ENCODE data around the gene SLC4A7. TPM values are rescaled to one million over a fixed set of nuclear protein-coding genes. Genes with fewer than 3 reads are reported as not detected.
"Not testable (repeated sequence)": the region's sequence is repeated elsewhere in the genome, so short reads cannot be mapped to it uniquely, and the experiment has no call there.

The SLC4A7 gene
- total RNA-seq, 1 experiment from 2014 or later = 11.4 TPM

DNA sequence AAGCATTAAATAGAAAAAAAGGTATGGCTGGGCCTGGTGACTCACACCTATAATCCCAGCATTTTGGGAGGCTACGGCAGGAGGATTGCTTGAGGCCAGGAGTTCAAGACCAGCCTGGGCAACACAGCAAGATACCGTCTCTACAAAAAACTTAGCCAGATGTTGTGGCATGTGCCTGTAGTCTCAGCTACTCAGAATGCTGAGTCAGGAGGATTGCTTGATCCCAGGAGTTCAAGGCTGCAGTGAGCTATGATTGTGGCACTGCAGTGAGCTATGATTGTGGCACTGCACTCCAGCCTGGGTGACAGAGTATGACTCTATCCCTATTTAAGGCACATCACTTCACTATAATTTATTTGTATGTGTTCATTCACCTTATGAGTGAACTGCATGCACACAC is 54.3 kb downstream of the SLC4A7 start:
- no peak for DNase-seq (ENCODE audit: low spot score)

DNA sequence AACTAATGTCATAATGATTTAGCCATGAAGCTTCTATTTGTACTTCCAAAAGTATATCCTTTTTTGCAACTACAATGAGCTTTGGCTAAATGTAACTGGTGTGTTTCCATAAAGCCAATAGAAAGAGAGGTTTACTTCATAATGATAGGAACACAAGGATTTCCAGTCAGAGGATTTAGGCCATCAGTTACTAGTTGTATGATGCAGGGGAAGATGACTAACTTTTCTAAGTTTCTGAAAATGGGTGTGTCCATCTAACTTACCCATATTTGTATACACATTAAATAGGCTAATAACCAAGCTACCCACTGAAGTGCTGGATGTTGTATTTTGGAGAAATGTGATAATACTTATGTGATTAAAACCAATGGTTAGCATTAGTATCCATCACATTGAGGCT is 55.7 kb downstream of the SLC4A7 start:
- DNase-seq (ENCODE audit: low spot score) = no peak

DNA sequence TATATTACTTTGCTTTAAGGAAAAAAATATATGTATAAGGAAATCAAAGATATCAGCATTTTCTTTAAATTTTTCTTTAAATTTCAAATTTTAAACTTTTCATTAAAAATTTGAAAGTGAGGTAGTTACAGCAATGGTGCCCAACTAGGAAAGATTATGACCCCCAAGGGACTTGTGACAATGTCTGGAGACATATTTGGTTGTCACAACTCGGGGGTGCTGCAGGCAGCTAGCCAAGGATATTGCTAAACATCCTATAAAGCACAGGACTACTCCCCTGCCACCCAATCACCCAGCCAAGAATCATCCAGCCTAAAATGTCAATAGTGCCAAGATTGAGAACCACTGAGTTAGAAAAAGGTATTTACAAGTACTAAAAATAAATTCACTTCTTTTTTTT is 57.3 kb downstream of the SLC4A7 start:
- DNase-seq (ENCODE audit: low spot score) = no peak

DNA sequence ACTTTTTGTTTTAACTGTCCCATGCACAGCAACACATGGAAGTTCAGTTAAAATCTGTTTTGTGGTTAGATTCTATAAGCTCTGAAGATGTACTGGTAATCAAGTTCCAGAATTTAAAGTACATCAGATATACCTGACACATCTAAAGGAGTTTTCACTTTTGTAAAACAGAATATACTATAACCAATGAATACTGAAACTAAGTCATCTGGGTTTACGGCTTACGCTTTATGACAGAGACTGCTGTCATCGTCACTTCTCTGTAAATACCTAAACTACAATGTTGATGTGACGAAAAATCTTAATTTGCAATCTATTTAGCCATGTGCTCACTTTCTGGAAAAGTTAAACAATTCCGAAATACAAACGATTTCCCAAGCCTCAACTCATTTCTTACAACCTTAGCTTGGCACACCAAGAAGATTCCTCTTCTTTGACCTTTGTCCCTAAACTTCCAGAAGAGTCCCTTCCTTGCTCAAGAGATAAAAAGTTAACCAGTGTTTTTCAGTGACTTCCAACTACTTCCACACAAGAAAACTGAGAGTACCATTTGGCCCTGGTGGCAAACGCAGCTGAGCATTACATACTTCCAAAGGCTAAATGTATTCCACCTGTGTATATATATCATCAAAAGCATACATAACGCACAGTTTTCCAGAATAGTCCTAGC is 58.2 kb downstream of the SLC4A7 start:
- no peak for DNase-seq (ENCODE audit: low spot score)

DNA sequence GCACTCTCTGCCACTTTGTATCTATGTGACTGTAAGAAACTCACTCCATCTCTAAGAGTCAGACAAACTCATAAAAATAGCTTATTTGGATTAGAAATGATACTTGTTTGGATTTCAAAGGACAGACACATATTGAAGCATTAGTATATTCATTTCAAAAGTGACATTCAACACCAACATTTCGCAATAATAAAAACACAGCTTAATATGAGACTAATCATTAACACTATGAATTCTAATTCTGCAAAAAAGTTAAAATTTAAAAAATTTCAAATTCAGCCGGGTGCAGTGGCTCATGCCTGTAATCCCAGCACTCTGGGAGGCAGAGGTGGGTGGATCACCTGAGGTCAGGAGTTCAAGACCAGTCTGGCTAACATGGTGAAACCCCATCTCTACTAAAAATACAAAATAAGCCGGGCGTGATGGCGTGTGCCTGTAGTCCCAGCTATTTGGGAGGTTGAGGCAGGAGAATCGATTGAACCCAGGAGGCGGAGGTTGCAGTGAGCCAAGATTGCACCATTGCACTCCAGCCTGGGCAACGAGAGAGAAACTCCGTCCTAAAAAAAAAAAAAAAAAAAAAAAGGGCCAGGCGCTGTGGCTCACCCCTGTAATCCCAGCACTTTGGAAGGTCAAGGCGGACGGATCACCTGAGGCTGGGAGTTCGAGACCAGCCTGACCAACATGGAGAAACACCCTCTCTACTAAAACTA is 59.2 kb downstream of the SLC4A7 start:
- not testable (repeated sequence) for DNase-seq (ENCODE audit: low spot score)

DNA sequence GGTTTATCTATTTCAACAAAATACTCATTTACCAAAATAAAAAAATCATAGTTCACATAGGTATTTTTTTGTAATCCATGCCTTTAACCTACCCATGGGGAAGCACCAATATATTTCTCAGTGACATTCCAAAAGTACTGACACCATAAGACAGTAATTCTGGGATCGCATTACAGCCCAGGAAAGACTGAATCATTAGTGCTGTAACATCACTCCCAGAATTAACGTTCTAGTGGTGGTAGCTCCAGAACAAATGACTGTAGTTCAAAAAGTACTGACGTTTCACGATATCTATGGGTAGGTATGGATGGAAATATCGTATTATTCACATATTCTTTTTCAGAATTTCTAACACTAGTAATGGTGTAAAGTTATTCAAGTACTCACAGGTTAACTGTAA is 60.7 kb downstream of the SLC4A7 start:
- no peak for DNase-seq (ENCODE audit: low spot score)

DNA sequence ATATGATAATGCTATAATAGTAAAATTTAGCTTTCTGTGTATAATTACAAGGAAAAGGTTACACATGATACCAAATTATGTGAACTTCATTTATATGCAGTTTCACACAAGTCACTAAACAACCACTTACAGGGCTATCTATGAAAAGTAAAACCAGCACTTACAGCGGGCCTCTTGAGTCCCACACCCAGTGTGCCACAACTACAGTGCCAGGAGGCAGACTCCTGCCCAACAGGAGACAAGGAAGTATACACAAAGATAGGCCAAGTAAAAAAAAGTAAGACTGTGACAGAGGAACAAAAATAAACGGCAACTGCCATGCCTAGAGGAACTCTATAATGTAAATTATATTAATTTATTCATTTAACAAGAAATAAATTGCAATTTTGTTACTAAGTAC is 61.6 kb downstream of the SLC4A7 start:
- DNase-seq (ENCODE audit: low spot score) = no peak

DNA sequence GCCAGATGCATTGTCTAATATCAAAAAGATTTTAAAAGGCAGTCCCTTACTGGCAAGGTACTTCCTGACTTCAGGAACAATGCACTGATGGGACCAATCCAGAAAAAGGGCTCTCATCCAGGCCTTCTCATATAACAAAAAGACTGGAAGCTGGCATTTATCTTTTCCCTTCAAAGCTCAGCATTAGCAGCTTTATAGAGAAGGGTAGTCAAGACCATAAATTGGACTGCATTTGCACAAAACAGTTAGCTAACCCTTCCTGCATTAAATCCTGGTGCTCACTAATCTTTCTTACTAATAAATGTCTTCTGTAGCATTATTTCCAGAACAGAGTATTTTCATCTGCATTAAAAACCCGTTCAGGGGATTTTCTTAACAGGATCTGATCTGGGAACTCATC is 69.0 kb downstream of the SLC4A7 start:
- no peak for DNase-seq (ENCODE audit: low spot score)

DNA sequence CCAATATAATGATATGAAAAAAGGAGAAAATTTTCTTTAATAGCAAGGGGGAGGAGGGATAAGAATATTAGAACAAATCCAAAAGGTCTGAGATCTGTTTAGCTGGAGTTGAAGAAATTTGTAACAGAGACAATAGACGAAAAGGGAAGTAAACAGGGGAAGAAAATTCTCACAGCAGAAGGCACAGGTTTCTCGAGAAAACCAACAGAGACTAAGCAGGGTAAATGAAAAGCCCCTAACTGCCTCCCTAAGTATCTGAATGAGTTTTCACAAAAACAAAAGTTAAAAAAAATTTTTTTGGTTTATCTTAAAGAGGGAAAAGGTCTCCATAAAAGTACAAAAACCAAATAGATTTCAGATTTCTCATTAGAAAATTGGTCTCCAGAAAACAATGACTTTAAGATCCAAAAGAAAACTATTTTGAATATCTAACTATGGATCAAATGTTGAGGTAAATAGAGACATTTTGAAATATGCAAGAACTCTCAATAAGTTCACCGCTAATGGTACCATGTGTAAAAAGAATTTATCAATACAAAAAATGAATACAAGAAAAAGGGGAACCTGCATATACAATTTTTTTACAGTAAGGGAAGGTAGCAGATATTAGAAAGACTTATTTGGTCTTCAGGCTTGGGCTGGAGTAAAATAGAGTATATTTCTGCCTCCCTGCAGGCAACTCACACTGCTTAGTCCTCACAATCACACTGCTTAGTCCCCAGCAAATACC is 91.1 kb downstream of the SLC4A7 start:
- DNase-seq (ENCODE audit: low spot score) = no peak

DNA sequence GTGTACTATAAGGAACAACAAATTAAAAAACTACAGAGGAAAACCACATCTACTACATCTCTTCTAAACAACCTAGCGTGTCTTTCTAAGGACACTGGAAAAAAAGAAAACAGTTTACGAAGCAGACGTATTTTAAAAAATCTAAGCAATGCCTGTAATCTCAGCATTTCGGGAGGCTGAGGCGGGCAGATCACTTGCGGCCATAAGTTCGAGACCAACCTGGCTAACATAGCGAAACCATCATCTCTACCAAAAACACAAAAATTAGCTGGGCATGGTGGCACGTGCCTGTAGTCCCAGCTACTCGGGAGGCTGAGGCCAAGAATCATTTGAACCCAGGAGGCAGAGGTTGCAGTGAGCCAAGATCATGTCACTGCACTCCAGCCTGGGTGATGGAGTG is 91.8 kb downstream of the SLC4A7 start:
- not testable (repeated sequence) for DNase-seq (ENCODE audit: low spot score)

DNA sequence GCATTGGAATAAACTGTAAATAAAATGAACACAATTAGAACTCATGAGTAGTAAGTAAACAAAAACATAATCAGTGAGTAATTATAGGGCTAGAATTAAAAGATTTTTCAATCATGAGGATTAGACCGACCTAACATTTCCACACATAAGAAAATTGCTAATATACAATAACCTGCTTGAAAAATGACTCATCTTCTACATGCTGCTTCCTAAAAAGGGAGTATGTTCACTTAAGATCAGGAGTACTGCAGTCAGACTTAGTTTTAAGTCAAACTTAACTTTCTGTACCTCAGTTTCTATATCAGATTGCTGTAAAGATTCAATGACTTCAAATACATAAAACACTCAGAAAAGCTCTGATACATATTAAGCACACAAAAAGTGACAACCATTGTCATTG is 92.4 kb downstream of the SLC4A7 start:
- no peak for DNase-seq (ENCODE audit: low spot score)

DNA sequence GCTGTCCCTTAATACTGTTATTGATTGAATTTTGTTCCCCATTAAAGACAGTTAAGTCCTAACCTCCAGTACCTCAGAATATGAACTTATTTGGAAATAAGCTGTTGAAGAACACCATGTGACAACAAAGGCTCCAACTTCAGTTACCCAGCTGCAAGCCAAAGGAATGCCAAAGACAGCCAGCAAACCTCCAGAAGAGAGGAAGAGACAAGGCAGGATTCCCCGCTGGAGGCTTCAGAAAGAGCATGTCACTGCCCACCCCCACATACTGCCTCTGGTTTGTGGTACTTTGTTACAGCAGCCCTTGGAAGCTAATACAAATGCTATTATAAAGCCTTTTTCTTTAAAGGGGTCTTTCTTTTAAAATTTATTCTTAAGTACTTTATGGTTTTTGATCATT is 96.6 kb downstream of the SLC4A7 start:
- DNase-seq (ENCODE audit: low spot score) = no peak

DNA sequence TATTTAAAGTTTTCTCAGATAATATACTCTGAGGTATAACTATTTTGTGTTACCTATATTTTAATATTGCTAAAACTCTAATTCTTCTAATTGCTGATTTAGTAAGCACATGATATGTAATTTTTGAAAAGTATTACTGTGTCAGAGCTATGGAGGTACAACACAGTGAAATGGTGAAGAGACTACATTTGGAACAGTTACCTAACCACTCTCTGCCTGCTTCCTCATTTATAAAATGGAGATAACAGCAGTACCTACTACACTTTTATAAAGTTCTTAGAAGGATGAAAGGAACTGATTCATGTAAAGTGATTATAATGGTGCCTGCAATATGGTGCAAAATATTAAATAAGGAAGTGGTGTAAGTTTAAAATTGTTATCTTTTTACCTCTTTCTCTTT is 98.7 kb downstream of the SLC4A7 start:
- no peak for DNase-seq (ENCODE audit: low spot score)

DNA sequence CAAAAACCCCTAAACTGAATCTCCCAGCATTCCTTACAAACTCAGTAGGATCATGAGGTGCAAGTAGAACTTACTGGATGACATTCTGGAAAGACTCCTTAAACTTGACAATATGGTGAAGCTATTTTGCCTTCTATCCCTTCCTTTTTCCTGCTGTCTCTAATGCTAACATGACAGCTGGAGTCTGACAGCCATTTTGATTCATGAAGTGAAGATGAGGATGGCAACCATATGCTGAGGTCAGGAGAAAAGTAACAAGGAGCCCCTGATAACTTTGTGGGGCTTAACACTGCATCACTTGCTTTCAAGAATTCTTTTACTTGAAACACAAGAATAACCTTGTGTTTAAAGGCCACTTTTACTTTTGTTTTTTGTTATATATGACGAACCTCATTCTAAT is 100.0 kb downstream of the SLC4A7 start:
- no peak for DNase-seq (ENCODE audit: low spot score)

DNA sequence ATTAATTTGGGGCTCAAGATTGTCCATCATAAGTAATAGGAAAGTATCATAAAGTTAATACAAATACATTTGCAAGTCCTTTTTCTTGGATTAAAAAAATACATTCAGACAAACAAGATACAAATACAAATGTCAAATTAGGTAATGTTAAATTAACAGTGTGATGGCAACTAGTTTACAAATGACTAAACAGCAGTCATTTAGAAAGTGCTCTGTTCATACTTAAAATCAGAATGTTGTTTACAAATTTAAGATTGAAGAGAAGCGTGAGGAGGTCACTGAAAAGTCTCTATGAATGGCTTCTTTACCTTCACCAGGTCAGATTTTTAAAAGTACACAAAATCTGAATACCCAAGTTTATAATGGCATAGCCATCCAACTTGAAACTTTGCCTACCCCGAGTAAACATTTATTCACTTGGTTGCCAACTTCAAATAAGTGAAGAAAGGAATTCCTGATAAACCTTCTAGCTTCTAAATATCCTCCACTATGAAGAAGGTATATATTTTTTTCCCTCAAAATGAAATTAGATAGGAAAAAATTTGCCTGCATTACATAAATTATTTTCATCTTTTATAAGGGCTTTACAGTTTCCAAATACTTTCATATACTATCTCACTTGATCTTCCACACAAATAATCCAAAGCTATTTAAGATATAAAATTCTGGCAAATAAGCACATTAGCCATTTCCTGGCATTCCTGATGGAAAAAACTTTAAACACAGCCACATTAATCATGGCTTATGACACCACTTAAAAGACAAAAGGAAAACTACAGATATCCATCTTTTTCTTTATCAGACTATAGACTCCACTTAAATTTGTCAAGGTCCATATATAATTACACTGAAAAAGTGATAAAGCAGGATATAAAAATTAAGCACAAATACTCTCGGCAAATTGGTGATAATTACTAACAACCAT is 103.5 kb downstream of the SLC4A7 start:
- DNase-seq (ENCODE audit: low spot score) = no peak

DNA sequence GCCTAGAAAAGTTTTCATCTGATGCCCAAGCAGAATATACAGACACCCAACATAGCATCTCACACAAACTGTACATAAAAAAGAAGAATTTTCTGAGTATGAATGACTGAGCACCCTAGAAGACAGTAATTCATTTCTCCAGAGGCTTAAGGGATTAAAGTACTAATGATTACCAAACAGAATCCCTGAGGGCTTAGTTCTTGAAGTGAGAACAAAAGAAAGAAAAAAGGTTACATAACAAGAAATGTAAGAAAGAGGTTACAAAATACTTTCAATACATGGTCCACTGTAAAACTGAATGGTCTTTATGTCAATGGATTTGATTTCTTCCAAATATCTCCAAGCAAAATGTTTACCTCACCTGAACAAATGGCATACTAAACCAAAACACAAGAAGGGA is 105.9 kb downstream of the SLC4A7 start:
- no peak for DNase-seq (ENCODE audit: low spot score)

DNA sequence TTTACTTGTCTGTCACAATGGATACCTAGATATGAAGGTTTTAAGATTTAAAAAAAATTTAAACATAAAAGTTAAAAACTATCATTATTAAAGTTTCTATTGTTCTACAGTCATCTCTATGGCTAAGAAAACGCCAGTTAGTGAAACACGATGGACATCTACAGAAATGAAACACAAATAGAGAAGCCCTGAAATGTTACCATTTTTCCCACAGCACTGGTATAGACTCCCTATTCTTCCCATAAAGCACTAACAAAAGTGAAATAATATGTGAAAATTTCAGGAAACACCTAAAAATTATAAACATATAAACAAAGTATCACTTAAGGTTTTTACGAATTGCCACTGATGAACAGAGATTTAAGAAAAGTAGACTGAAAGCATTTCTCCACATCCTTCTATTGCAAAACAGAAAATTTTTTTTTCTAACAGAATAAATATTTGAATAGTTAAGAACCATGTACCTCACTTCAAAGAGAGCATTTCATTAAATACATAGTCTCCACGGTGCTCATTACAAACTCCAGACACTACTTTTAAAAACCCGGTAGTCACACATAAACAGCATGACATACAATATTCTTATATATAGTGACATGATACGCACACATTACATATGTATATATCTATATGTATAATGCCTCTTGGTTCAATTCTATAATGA is 107.9 kb downstream of the SLC4A7 start:
- DNase-seq (ENCODE audit: low spot score) = no peak

DNA sequence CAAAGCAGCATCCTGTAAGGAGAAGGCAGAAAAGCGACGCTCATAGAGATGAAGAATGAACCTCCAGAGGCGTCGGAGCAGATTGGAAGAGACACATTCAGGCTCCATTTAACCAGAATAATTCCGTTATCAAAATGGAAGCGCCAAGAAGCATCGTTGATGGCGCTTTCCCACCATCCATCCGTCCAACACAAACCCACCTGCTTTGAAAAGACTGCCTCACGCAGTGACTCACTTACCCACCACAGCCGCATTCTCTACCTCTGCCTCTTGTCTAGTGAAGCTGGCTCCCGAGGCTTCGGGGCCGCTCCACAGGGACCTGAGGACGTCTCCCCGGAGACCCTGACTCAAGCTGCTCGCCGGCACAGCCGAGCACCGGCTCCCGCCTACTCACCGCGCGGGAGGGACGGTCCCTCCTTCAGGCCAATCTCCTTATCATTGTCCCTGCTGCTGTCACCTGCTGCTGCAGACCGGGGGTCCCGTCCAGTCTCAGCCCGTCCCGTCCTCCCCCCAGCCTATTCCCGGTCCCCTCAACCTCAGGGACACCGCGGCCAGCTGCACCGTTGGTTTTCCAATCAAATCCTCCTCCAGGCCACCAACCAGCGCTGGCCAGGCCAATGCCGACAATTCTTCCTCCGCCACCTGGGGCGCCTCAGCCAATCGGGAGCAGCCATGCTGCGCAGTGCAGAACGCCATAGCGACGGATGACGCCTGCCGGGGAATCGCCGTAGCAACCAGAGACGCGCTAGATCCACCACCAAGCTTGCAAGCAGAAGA is 115.2 kb downstream of the SLC4A7 start, which contains the start of gene NEK10:
Gene NEK10 (minus strand): TSS at position 553 of the 777 bp plus-strand sequence. CDS start 16,501 bp downstream, outside the sequence.
- peak; percentile 78 for DNase-seq (ENCODE audit: low spot score)

DNA sequence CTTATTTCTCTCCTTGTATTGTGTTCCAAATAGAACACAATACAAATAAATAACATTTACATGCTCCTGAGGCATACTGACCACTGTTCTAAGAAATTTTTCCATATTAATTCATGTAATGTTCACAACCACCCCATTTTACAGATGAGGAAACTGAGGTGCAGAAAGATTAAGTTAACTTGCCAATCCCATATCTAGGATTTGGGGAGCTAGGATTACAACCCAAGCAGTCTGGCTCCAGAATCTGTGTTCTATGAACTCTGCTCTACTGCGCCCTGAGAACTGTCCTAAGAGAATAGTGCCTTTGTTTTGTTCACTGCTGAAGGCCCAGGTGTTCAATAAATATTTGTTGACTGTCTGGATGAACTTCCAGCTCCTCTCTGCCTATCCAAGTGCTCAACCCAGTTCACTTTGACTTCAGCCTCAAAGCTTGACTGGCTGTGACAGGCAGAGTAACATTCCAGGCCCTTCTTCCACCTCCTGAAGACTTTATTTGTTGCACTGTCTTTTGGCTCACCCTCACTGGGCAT is 118.1 kb downstream of the SLC4A7 start:
- DNase-seq (ENCODE audit: low spot score) = no peak

All from H4 (cell line).